Measurements from ENCODE around the gene STMN3.

The STMN3 gene

DNA sequence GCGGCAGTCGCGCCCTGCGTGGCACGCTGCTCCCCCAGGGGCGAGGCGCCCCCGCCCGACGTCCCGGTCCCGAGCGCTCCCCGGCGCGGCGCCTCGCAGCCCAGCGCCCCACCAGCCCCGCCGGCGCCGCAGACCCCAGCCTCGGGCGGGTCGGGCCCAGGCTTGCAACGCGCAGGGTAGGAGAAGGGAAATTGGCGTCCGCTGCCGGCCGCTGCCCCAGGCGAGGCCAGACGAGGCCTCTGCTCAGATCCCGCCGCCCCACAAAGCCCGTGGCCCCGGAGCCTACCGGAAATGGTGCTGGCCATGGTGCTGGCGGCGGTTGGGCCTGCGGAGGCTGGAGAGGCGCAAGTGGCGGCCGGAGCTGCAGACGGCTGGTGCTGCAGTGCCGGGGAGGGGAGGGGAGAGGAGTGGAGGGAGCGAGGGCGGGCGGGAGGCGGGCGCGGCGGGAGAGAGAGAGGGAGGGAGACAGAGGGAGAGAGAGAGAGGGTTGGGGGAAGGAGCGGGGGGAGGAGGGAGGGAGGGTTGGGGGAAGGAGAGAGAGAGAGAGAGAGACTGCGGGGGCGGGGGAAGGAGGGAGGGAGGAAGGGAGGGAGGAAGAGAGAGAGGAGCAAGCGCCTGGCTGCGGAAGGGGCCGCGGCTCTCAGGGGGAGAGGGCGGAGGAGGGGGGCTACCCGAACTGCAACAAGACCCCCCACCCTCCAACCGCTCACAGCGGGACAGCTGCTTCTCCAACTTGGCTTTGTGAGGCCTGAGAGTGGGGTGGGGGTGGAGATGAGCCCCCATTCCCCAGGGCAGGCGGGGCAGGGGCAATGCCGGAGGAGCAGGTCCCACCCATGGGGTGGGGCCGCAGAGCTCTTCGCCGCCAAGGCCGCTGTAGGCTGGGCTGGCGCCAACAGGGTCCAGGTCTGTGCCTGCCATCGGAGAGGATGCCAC, at the start of gene STMN3:
Gene STMN3 (minus strand): TSS at position 384 of the 933 bp plus-strand sequence. CDS start 79 bp downstream, at position 305.
- peak within 1 kb of the TSS; percentile 46 for H3K27ac Mint-ChIP-seq (ENCODE audit: low read depth)
- peak; percentile 37 for ATAC-seq (replicated peaks; ENCODE audit: extremely low read depth, poor library complexity, severe bottlenecking)
- H3K36me3 Mint-ChIP-seq (ENCODE audit: insufficient read depth), result peaks cover 12% of the 10 kb centered on the region
- H3K9me3 Mint-ChIP-seq, result no peaks in the 10 kb centered on the region
- H3K4me1 Mint-ChIP-seq, result peaks cover 26% of the 10 kb centered on the region
- H3K27me3 Mint-ChIP-seq, result no peaks in the 10 kb centered on the region
- peak within 1 kb of the TSS; percentile 86 for H3K4me3 Mint-ChIP-seq
- peak in 1 of 2 donors; percentile 43 for DNase-seq (ENCODE audit: low spot score in 2 of 2)

DNA sequence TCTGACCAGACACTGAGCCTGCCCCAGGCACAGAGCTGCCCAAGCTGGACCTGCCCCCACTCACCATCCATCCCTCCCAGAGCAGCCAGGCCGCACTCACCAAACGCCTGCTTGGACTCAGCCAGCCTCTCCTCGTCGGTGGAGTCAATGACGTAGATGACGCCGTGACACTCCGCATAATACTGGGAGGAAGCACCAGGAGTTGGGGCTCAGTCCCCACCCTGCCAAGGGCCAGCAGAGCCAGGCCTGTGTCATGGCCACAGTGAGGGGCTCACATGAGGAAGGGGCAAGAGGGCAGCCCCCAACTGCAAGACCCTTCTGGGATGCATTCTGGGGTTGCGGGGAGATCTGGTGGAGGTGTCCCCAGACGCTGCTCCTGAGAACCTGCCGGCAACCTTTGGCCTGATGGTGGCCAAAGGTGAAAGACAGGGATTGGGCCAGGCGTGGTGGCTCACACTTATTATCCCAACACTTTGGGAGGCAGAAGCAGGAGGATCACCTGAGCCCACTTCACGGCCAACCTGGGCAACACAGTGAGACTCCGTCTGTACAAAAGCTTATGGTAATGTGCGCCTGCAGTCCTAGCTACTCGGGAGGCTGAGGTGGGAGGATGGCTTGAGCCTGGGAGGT, 48.9 kb upstream of the STMN3 start:
- no peak for ATAC-seq (replicated peaks; ENCODE audit: extremely low read depth, poor library complexity, severe bottlenecking)
- Mint-ChIP-seq H3K27me3 (no peaks in the 10 kb centered on the region), H3K36me3 (ENCODE audit: insufficient read depth) (peaks cover 28% of the 10 kb centered on the region), H3K4me3 (no peak overlapping the region), H3K9me3 (no peaks in the 10 kb centered on the region), H3K4me1 (peaks cover 39% of the 10 kb centered on the region), H3K27ac (ENCODE audit: low read depth) (peak overlapping the region; percentile 35)
- no peak for DNase-seq (ENCODE audit: low spot score in 2 of 2)

DNA sequence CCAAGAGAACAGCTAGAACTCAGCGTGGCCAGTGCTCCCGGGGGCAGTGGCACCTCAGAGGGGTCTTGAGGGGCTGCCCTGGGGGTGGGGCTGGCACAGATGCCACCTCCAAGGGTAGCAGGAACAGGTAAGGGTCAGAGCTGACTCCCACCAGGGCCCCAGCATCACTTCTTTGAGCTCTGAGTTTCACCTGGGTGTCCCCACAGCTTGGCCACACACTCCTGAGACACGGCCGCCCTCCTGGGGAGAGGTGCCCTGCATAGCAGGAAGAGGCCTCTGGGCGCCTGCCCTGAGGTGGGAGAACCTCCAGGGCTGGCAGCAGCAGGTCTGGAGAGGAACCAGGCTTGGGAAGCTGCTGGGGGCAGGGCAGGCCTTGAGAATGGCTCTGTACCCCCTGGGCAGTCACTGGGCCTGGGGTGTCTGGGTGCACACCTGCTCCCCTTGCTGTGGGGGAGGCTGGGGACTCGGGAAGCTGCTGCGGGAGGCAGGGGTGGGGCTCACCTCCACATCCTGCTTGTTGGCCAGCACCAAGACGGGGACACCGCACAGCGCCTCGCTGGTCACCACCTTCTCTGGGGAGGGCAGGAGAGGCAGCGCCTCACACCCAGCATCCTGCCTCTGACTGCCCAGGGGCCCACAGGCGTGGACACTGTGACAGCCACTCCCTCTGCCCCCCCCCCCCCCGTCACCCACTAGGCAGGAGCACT, 48.3 kb upstream of the STMN3 start:
- Mint-ChIP-seq H3K36me3 (ENCODE audit: insufficient read depth) (peaks cover 24% of the 10 kb centered on the region), H3K27me3 (no peaks in the 10 kb centered on the region), H3K4me3 (no peak overlapping the region), H3K27ac (ENCODE audit: low read depth) (peak overlapping the region; percentile 35), H3K9me3 (no peaks in the 10 kb centered on the region), H3K4me1 (peaks cover 32% of the 10 kb centered on the region)
- no peak for ATAC-seq (replicated peaks; ENCODE audit: extremely low read depth, poor library complexity, severe bottlenecking)
- no peak for DNase-seq (ENCODE audit: low spot score in 2 of 2)

DNA sequence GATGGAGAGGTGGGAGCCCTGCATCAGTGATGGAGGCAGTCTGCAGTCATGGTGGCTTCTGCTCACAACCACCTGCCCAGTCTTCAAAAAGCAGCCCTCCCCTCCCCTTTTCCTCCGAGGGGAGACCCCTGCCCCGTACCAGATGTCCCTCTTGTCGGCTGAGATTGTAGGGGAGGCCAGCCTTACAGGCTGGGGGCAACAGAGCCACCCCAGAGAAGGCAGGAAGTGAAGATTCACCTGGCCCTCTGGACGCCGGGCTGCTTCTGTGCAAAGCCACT, 47.8 kb upstream of the STMN3 start:
- no peak overlapping the region for H3K27ac Mint-ChIP-seq (ENCODE audit: low read depth)
- H3K4me3 Mint-ChIP-seq, result no peak overlapping the region
- H3K36me3 Mint-ChIP-seq (ENCODE audit: insufficient read depth), result peaks cover 25% of the 10 kb centered on the region
- peaks cover 31% of the 10 kb centered on the region for H3K4me1 Mint-ChIP-seq
- DNase-seq (ENCODE audit: low spot score in 2 of 2) (no peak), ATAC-seq (replicated peaks; ENCODE audit: extremely low read depth, poor library complexity, severe bottlenecking) (no peak)
- H3K27me3 Mint-ChIP-seq, result no peaks in the 10 kb centered on the region
- H3K9me3 Mint-ChIP-seq, result no peaks in the 10 kb centered on the region

DNA sequence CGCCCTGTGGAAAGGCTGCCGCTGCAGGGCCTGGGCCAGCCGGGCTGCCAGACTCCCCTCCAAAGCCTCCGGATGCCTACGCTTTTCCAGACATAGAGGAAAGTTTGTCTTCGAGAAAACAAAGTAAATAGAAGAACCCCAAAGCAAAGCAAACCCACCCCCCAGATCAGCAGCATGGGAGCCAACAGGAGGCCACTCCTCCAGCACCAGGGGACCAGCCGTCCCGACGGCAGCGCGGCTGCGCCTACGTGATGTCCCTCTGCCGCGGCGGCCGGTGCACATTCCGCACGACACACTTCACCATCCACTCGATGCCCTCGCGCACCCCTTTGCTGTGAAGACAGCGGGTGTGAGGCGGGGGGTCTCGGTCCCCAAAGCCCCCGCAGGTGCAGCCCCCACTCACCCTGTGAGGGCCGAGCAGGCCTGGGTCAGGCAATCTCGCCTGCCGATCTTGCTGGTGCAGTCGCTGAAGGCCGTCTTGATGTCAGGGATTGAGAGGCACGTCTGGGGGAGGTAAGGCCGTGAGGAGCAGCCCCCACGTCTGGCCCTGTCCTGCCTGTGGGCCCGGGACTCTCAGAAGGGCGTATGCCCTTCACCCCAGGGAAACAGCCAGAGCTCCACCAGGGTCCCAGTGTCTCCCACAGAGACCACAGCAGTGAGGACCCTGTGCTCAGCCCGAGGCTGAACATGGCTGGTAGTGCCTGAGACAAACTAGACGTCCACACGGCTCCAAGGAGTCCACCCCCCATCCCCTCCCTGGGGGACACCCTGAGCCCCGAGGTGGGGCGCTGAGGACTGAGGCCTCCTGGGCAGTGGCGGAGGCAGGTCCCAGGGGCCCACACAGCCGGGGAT, 47.2 kb upstream of the STMN3 start:
- Mint-ChIP-seq H3K27me3 (no peaks in the 10 kb centered on the region), H3K27ac (ENCODE audit: low read depth) (no peak overlapping the region)
- ATAC-seq (replicated peaks; ENCODE audit: extremely low read depth, poor library complexity, severe bottlenecking), result no peak

DNA sequence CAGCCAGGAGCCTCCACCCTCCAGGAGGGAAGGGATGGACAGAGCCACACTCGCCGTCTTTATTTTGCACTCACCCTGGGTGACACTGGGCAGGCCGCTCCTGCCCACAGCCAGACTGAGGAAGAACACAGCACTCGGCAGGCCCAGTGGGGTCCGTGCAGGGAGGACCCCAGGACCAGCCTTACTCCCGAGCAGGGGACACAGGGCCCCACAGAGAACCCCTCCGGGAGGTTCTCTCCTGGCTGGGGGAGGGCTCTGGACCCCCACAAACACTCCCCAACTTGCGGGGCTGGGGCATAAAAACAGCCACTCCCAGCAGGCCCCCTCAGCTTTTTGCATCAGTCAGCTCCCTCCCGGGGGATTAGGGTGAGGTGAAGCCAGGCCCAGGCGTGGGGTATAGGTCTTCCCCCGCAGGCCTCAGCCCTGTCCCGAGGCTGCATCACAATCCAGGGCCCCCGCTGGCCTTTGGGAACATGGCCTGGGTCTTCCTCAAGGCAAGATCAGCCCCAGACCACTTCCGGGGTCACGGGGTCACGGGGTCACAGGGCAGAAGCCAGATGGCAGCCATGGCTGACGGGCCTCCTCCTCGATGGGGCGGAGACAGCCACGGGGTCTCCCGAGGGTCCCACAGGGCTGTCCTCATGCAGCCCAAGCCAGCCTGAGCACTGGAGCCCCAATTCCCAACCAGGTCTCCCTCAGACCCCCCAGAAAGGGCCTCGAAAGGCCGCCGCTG, 46.4 kb upstream of the STMN3 start:
- H3K4me3 Mint-ChIP-seq, result peak overlapping the region; percentile 13
- H3K36me3 Mint-ChIP-seq (ENCODE audit: insufficient read depth), result peaks cover 20% of the 10 kb centered on the region
- H3K27ac Mint-ChIP-seq (ENCODE audit: low read depth), result no peak overlapping the region
- DNase-seq (ENCODE audit: low spot score in 2 of 2) (no peak), ATAC-seq (replicated peaks; ENCODE audit: extremely low read depth, poor library complexity, severe bottlenecking) (no peak)
- H3K9me3 Mint-ChIP-seq, result no peaks in the 10 kb centered on the region
- no peaks in the 10 kb centered on the region for H3K27me3 Mint-ChIP-seq
- peaks cover 25% of the 10 kb centered on the region for H3K4me1 Mint-ChIP-seq

More for the DNA sequence above, 47.2 kb upstream of the STMN3 start:
- Mint-ChIP-seq H3K9me3 (no peaks in the 10 kb centered on the region), H3K36me3 (ENCODE audit: insufficient read depth) (peaks cover 27% of the 10 kb centered on the region), H3K4me1 (peaks cover 30% of the 10 kb centered on the region), H3K4me3 (no peak overlapping the region)
- no peak for DNase-seq (ENCODE audit: low spot score in 2 of 2)

DNA sequence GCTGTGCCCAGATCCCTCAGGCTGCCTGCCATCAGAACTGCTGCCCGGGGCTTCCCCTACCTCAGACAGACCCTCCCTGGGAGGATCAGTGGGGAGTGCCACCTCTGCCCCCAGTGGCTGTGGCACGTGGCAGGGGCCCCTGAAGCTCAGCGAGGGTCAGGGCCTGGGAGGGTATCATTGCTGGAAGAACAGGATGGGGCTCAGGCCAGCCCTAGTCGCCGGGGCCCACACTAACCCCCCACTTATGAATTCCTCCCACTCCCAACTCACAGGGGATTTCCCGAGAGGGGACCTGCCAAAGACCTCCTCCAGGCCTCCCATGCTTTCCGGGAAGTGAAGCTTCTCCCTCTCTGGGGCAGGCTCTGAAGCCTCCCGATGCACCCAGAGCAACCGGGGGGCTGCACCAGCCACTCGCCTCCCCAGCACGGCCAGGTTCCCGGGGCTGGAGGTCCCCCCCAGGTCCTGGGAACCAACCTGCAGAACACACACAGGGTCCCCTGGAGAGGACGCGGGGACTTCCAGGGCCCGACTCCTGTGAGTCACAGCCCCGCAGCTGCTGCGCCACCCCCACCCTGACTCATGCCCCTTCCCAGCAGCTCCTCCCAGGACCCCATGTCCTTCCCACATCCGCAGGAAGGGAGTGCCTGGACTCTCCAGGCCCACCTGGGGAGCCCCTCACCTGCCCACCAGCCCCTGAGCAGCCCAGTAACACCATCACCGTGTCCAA, 45.7 kb upstream of the STMN3 start:
- peak overlapping the region; percentile 13 for H3K4me3 Mint-ChIP-seq
- peaks cover 19% of the 10 kb centered on the region for H3K36me3 Mint-ChIP-seq (ENCODE audit: insufficient read depth)
- no peaks in the 10 kb centered on the region for H3K27me3 Mint-ChIP-seq
- ATAC-seq (replicated peaks; ENCODE audit: extremely low read depth, poor library complexity, severe bottlenecking) (no peak), DNase-seq (ENCODE audit: low spot score in 2 of 2) (no peak)
- H3K9me3 Mint-ChIP-seq, result no peaks in the 10 kb centered on the region
- peaks cover 26% of the 10 kb centered on the region for H3K4me1 Mint-ChIP-seq
- no peak overlapping the region for H3K27ac Mint-ChIP-seq (ENCODE audit: low read depth)

DNA sequence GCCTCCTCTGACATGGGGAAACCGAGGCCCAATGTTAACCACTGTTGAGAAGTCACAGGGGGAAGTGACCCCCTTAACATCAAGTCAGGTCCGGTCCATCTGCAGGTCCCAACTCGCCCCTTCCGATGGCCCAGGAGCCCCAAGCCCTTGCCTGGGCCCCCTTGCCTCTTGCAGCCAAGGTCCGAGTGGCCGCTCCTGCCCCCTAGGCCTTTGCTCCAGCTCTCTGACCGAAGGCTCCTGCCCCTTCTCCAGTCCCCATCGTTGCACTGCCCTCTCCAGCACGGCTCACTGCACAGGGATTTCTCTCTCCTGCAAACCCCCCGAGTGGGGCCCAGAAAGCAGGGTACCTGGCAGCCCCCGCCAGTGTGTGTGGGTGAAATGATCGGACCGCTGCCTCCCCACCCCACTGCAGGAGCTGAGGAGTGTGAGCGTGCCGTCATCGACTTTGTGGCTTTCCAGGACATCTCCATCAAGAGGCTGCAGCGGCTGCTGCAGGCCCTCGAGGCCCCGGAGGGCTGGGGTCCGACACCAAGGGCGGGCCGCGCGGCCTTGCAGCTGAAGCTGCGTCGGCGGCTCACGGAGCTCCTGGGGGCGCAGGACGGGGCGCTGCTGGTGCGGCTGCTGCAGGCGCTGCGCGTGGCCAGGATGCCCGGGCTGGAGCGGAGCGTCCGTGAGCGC, 44.8 kb upstream of the STMN3 start:
- peak overlapping the region; percentile 43 for H3K4me3 Mint-ChIP-seq
- H3K36me3 Mint-ChIP-seq (ENCODE audit: insufficient read depth), result peaks cover 25% of the 10 kb centered on the region

DNA sequence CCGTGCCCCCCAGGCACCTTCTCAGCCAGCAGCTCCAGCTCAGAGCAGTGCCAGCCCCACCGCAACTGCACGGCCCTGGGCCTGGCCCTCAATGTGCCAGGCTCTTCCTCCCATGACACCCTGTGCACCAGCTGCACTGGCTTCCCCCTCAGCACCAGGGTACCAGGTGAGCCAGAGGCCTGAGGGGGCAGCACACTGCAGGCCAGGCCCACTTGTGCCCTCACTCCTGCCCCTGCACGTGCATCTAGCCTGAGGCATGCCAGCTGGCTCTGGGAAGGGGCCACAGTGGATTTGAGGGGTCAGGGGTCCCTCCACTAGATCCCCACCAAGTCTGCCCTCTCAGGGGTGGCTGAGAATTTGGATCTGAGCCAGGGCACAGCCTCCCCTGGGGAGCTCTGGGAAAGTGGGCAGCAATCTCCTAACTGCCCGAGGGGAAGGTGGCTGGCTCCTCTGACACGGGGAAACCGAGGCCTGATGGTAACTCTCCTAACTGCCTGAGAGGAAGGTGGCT, 44.2 kb upstream of the STMN3 start:
- peaks cover 31% of the 10 kb centered on the region for H3K36me3 Mint-ChIP-seq (ENCODE audit: insufficient read depth)
- no peaks in the 10 kb centered on the region for H3K9me3 Mint-ChIP-seq
- no peaks in the 10 kb centered on the region for H3K27me3 Mint-ChIP-seq
- H3K4me3 Mint-ChIP-seq, result peak overlapping the region; percentile 58
- H3K4me1 Mint-ChIP-seq, result peaks cover 30% of the 10 kb centered on the region
- H3K27ac Mint-ChIP-seq (ENCODE audit: low read depth), result peak overlapping the region; percentile 51
- DNase-seq (ENCODE audit: low spot score in 2 of 2) (no peak), ATAC-seq (replicated peaks; ENCODE audit: extremely low read depth, poor library complexity, severe bottlenecking) (no peak)

More for the DNA sequence above, 44.8 kb upstream of the STMN3 start:
- Mint-ChIP-seq H3K4me1 (peaks cover 30% of the 10 kb centered on the region), H3K27ac (ENCODE audit: low read depth) (no peak overlapping the region), H3K9me3 (no peaks in the 10 kb centered on the region), H3K27me3 (no peaks in the 10 kb centered on the region)
- DNase-seq (ENCODE audit: low spot score in 2 of 2) (no peak), ATAC-seq (replicated peaks; ENCODE audit: extremely low read depth, poor library complexity, severe bottlenecking) (no peak)

DNA sequence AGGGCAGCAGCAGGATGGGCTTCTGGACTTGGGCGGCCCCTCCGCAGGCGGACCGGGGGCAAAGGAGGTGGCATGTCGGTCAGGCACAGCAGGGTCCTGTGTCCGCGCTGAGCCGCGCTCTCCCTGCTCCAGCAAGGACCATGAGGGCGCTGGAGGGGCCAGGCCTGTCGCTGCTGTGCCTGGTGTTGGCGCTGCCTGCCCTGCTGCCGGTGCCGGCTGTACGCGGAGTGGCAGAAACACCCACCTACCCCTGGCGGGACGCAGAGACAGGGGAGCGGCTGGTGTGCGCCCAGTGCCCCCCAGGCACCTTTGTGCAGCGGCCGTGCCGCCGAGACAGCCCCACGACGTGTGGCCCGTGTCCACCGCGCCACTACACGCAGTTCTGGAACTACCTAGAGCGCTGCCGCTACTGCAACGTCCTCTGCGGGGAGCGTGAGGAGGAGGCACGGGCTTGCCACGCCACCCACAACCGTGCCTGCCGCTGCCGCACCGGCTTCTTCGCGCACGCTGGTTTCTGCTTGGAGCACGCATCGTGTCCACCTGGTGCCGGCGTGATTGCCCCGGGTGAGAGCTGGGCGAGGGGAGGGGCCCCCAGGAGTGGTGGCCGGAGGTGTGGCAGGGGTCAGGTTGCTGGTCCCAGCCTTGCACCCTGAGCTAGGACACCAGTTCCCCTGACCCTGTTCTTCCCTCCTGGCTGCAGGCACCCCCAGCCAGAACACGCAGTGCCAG, 43.6 kb upstream of the STMN3 start, which contains the start of gene TNFRSF6B:
Gene TNFRSF6B (plus strand): TSS at position 25 of the 729 bp plus-strand sequence. CDS start 116 bp downstream, at position 141.
- Mint-ChIP-seq H3K27ac (ENCODE audit: low read depth) (peak within 1 kb of the TSS; percentile 51), H3K4me3 (peak within 1 kb of the TSS; percentile 58), H3K27me3 (no peaks in the 10 kb centered on the region), H3K9me3 (no peaks in the 10 kb centered on the region), H3K36me3 (ENCODE audit: insufficient read depth) (peaks cover 30% of the 10 kb centered on the region), H3K4me1 (peaks cover 23% of the 10 kb centered on the region)
- DNase-seq (ENCODE audit: low spot score in 2 of 2) (no peak), ATAC-seq (replicated peaks; ENCODE audit: extremely low read depth, poor library complexity, severe bottlenecking) (peak; percentile 21)
